ENCODE measurements around the gene GATA3. TPM values are rescaled to one million over a fixed set of nuclear protein-coding genes. Genes with fewer than 3 reads are reported as not detected.
"Not testable (repeated sequence)": the region's sequence is repeated elsewhere in the genome, so short reads cannot be mapped to it uniquely, and the experiment has no call there.

Gene GATA3
- total RNA-seq, 1 donor: not detected

- no peak for TF ChIP-seq CTCF (IDR thresholded peaks at IDR 0.05; ENCODE audit: insufficient read depth, low read depth, low read length)
- no peak for DNase-seq (ENCODE audit: low read depth)
- no peak overlapping the region for H3K4me3 ChIP-seq (ENCODE audit: low read depth, low read length)
Measured at GRCh38 chr10:8017277-8017676, 37.2 kb upstream of the GATA3 start.

GRCh38 chr10:8023321-8023720, 31.2 kb upstream of the GATA3 start:
- H3K4me3 ChIP-seq (ENCODE audit: low read depth, low read length): no peak overlapping the region
- no peak for TF ChIP-seq CTCF (IDR thresholded peaks at IDR 0.05; ENCODE audit: insufficient read depth, low read depth, low read length)
- DNase-seq (ENCODE audit: low read depth): no peak

GRCh38 chr10:8023851-8024250, 30.6 kb upstream of the GATA3 start:
- H3K4me3 ChIP-seq (ENCODE audit: low read depth, low read length): no peak overlapping the region

GRCh38 chr10:8026349-8027259, 27.9 kb upstream of the GATA3 start:
- TF ChIP-seq CTCF (IDR thresholded peaks at IDR 0.05; ENCODE audit: insufficient read depth, low read depth, low read length): no peak
- H3K4me3 ChIP-seq (ENCODE audit: low read depth, low read length): peak overlapping the region; percentile 30
- DNase-seq (ENCODE audit: low read depth): no peak

More at GRCh38 chr10:8023851-8024250, 30.6 kb upstream of the GATA3 start:
- no peak for DNase-seq (ENCODE audit: low read depth)
- no peak for TF ChIP-seq CTCF (IDR thresholded peaks at IDR 0.05; ENCODE audit: insufficient read depth, low read depth, low read length)

GRCh38 chr10:8031211-8031610, 23.3 kb upstream of the GATA3 start:
- H3K4me3 ChIP-seq (ENCODE audit: low read depth, low read length); DNase-seq (ENCODE audit: low read depth): not testable (repeated sequence)

- no peak for DNase-seq (ENCODE audit: low read depth)
- H3K4me3 ChIP-seq (ENCODE audit: low read depth, low read length): no peak overlapping the region
- TF ChIP-seq CTCF (IDR thresholded peaks at IDR 0.05; ENCODE audit: insufficient read depth, low read depth, low read length): no peak
Measured at GRCh38 chr10:8032558-8032957, 21.9 kb upstream of the GATA3 start.

GRCh38 chr10:8033812-8034465, 20.5 kb upstream of the GATA3 start:
- no peak for TF ChIP-seq CTCF (IDR thresholded peaks at IDR 0.05; ENCODE audit: insufficient read depth, low read depth, low read length)
- no peak overlapping the region for H3K4me3 ChIP-seq (ENCODE audit: low read depth, low read length)
- DNase-seq (ENCODE audit: low read depth): no peak

Measured in fibroblast of villous mesenchyme (primary cell).